GF-D8 (cell line): Measurements from ENCODE around the gene C11orf42.
A peak's percentile ranks its signal among the peaks of the same experiment; 100 is the strongest.

Experiments used
- DNase-seq: peaks from one replicate; lab custom pipeline; 2025; lab: John Stamatoyannopoulos, UW

The C11orf42 gene

GRCh38 chr11:6205366-6205765 is at the start of gene C11orf42:
Gene C11orf42, plus strand, starts transcription at chr11:6205557. Its CDS starts 59 bp downstream, at chr11:6205616.
- no peak for DNase-seq

DNA sequence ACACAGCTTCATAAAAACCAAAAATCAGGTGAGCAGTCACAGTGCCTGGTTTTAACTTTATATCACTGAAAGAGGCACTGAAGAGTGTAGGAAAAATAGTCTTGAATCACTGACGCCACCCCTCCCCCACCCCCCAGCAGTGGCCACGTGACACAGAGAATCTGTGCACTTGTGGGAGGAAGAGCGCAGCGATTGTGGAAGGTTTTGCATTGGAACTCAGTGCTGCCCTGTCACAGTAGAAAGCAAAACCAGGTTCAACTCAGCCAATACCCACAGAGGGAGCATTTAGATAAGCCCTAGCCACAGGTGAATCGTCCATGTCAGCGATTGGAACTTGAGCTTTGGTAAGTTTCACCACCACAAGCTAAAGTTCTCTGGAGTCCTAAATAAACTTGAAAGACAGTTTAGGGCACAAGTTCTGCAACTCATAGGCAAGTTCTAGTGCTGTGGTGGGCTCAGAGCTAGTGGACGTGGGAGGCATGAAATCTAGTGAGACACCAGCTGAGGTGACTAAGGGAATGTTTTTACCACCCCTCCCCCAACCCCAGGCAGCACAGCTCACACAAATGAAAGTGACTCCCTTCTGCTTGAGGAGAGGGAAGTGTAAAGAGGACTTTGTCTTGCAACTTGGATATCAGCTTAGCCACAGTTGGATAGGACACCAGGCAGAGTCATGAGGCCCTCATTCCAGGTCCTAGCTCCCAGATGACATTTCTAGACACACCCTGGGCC is 48.6 kb upstream of the C11orf42 start:
- no peak for DNase-seq

DNA sequence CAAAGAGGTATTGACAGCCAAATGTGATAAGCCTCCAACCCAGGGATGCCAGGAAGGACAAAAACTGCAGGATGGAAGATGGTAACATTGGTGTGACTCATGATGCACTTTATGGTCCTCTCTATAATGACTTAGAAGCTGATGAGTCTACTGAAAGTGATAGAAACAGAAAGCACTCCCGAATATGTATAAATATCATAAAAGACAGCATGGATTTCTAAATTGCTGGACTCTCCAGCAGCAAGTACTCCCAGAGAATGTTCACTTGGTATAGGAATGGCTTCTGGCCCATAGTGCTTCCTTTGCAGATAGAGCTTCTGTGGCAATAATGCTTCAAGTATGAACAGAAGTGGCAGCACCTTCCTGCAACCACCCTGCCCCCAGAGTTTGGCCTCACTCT is 35.1 kb upstream of the C11orf42 start, which contains the start of gene OR52B2:
Gene OR52B2 (minus strand): TSS at position 101 of the 400 bp plus-strand sequence. CDS start 0 bp downstream, at position 101.
- DNase-seq: no peak

DNA sequence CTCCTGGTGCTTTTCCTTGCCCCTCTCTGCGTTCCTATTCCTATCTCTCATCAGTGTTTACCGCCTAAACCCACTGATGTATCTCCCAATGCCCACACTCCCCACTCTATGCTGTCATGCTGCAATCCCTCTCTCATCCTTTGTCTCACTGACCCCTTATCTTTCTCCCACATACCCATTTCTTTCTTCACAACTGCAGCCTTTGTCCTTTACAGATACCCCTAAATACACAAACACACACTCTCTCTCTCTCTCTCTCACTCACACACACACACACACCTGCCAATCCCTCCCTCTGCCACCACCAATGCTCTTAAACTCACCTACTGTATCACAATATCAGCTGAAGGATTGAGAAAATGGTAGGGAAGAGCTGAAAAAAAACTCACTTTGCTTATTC is 29.9 kb upstream of the C11orf42 start:
- DNase-seq: no peak

DNA sequence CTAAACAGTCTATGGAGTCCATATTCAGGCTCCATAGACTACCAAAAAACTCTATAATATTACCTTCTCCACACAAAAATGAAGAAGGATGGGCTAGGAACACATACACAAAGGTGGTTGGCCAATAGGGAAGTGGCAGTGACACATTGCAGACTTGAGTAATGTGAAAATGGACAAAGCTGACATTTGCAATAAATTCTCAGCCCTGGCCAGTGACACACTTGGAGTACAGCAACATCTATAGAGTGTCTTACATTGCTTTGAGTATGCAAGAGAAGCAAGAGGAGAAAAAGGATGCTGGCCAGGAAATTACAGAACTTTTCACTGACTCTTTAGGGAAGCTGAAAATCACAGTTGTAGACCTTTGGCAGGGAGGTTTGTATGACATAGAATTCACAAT is 13.6 kb upstream of the C11orf42 start:
- DNase-seq: no peak

- no peak for DNase-seq
Measured at GRCh38 chr11:6194065-6194581, 11.2 kb upstream of the C11orf42 start.

GRCh38 chr11:6196396-6196795 is 9.0 kb upstream of the C11orf42 start:
- no peak for DNase-seq

DNA sequence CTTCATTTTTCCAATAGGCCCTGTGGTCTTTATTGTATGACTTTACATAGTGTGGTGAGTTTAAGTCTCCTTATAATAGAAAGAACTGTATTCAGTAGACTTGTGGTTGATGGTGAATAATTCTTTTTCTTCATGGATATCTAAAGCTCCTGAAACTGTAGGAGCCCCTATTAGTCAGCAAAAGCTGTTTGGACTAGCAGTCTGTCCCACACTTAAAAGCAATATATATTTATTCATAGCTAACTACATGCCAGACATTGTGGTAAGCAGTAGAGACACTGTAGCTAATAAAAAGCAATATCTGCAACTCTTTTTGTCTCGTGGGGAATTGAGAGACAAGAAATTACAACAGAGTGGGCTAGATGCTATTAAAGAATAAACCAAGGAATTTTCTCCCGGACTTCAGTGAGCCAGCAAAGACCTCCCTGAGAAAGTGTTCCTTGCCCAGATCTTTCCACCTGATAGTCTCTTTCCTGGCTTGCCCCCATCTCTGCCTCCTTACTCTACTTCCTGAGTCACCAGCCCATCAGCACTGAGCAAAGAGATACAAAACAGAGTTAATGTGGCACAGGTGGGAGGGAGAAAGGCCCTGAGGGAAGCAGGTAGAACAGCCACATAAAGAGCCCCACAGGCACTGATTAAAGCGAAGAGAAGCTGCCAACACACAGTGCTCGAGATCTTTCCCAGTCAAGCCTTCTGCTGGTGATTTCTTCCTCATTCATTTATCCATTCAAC is 7.7 kb upstream of the C11orf42 start:
- no peak for DNase-seq

GRCh38 chr11:6199174-6199810 is 6.1 kb upstream of the C11orf42 start, which contains the start of gene OR52W1:
Gene OR52W1, plus strand, starts transcription at chr11:6199224. Its CDS starts 0 bp downstream, at chr11:6199224.
- no peak for DNase-seq

GRCh38 chr11:6200975-6201374 is 4.4 kb upstream of the C11orf42 start:
- peak; percentile 91 for DNase-seq

DNA sequence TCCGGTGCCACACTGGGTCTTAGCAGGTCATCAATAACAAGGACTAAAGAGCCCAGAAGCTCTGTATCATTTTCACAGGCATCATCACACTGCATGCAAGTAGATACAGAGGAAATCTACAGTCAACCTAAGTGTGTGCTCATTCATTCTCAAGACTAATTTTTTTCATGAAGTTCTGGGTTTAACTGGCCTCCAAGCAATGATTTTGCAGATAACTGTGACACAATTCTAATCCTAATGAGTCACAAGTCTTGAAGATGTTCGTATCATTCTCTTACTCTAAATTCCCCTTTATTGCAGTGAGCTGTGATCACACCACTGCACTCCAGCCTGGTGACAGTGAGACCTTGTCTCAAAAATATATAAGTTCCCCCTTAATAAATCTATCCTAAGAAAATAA is 3.9 kb upstream of the C11orf42 start:
- peak; percentile 5 for DNase-seq

- no peak for DNase-seq
Measured at GRCh38 chr11:6202041-6202440, 3.3 kb upstream of the C11orf42 start.

DNA sequence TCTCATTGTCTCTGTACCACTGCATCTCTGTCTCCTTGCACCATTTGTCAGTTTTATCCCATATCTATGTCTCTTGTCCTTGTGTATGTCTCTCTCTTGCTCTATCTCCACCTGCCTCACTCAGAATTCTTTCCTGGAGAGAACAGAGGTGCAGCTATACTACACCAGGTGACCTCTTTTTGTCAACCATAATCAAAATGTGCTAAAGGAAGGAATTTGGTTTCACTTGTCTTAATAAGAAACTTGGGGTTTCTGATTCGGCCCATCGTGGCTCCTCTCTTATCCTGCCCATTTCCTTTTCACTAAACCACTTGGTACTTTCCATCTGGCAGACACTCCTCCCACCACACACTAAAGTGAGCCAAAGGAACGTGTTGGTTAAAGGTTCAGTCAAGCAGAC is 2.0 kb upstream of the C11orf42 start:
- no peak for DNase-seq

DNA sequence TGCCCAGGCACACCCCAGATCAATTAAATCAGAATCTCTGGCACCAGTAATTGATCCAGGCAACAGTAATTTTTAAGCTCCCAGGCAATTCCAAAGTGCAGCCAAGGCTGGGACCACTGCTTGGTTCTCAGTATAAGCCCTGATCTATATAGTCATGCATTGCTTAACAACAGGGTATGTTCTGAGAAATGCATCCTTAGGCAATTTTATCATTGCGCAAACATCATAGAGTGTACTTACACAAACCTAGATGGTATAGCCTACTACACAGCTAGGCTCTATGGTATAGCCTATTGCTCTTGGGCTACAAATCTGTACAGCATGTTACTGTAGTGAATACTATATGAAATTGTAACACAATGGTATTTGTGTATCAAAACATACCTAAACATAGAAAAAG is 651 bp upstream of the C11orf42 start:
- peak; percentile 44 for DNase-seq

DNA sequence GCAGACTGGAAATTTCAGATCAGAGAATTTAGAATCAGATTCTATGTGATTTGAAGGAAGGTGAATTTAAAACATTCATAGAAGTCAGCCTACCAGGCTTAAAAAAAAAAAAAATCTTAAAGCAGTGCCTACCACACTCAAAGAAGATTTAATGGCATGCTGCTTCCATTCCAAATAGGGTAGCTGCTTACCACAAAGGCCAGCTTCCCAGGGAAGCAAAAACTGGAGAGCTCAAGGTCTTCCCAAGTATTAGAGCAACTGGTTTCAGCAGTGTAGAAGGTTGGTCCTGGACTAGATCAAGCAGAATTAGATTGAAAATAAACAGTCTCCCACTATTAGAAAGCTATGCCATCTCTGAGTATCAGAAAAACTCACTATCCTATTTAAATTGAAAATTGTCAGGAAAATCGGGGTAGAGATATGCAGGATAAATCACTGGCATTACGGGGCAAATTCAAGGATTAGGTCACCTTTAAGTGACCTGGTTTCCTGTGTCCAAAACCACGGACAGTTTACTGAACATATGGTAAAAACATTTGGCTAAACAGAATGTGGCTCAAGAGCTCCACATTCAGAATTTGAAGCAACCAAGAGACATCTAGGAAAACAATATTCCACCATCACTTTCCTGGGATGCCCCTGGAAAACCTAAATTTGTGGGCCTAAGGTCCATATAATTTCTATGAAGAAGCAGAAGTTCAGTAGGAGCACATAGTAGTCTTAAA is 1.3 kb downstream of the C11orf42 start:
- DNase-seq: no peak

- DNase-seq: no peak
Measured at GRCh38 chr11:6209801-6210200, 4.4 kb downstream of the C11orf42 start.

GRCh38 chr11:6210274-6210955 is 5.1 kb downstream of the C11orf42 start:
- DNase-seq: no peak

DNA sequence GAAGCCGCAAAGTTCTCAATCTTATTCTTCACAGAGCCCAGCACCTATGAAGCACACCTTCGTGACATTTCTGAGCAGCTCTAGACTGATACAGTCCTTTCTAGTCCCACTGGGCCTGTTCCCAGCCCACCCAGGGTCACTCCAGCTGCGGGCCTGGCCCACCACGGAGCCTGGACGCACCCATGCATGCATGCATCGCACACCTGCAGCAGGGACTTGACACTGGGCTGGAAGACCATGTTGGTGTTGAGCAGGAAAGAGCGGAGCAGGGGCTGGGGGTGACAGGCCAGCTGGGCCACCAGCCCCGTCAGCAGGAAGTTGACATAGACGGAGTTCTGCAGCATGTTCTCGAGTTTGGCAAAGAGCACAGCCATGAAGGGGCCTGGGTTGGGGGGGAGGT is 9.2 kb downstream of the C11orf42 start:
- DNase-seq: no peak

- no peak for DNase-seq
Measured at GRCh38 chr11:6216501-6216900, 11.1 kb downstream of the C11orf42 start.

- no peak for DNase-seq
Measured at GRCh38 chr11:6217722-6218121, 12.4 kb downstream of the C11orf42 start.

DNA sequence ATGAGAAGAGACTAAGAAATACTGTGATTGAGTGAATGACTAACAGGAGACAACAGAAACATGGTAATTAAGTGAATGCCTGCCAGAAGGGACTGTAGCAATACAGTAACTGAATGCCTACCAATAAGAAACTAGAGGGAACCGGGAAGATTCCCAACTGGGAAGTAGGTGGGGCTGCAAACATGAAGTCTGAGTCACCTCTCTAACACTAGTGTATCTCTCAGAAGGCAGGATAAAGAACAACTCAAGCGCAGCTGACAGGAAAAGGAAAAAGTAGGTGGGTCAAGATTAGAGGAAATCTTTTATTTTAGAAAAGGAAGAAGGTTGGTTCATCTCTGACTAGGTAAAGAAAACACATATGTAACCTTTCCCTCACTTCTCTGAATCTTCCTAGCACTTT is 14.0 kb downstream of the C11orf42 start:
- no peak for DNase-seq
